ENCODE results near the gene ID1. TPM values are rescaled to one million over a fixed set of nuclear protein-coding genes. Genes with fewer than 3 reads are reported as not detected.
"Not testable (repeated sequence)": the region's sequence is repeated elsewhere in the genome, so short reads cannot be mapped to it uniquely, and the experiment has no call there.

Gene ID1
- total and polyA plus RNA-seq, 4 experiments from 2014 or later, result 0.49 to 1.4 (median 0.50) TPM; not detected in 1

- no peak for DNase-seq
- intact Hi-C loops (cut with micrococcal nuclease), result no loop called here
- H3K4me1 Mint-ChIP-seq, result peaks cover 10 to 37% (median 22%) of the 10 kb centered on the region in 4 donors
- peaks cover 5% of the 10 kb centered on the region for H3K27me3 ChIP-seq (ENCODE audit: insufficient read depth, low read length)
- H3K9me3 Mint-ChIP-seq, result no peaks in the 10 kb centered on the region
- no peak overlapping the region for H3K27ac Mint-ChIP-seq
- peaks cover 29% of the 10 kb centered on the region for H3K4me1 ChIP-seq (ENCODE audit: insufficient read depth, low read length)
- peaks cover 0 to 3% of the 10 kb centered on the region in 2 donors for H3K36me3 Mint-ChIP-seq
- ChIA-PET POLR2A (ENCODE audit: partially characterized antibody) (interaction anchor here (1.2 to 3.3 kb wide), 2 partner anchors 34 to 35 kb away, joined by 4 to 58 read pairs; no protein-coding TSS in a partner anchor), CTCF (ENCODE audit: partially characterized antibody) (interaction anchor here (19.7 kb wide), 1 partner anchor 45 kb away, joined by 1094 read pairs; a partner anchor contains a TSS)
- H3K4me3 ChIP-seq (ENCODE audit: low read length in 2 of 2), result no peak overlapping the region
- H3K9me3 ChIP-seq (ENCODE audit: control insufficient read depth in 1 of 2, low read length in 2 of 2), result no peaks in the 10 kb centered on the region
- H3K27ac ChIP-seq (ENCODE audit: low read depth, low read length), result no peak overlapping the region
- H3K4me3 Mint-ChIP-seq, result peak overlapping the region; percentile 22 to 95 (median 91)
- no peaks in the 10 kb centered on the region for H3K36me3 ChIP-seq (ENCODE audit: insufficient read depth, low read length)
- H3K27me3 Mint-ChIP-seq, result peaks cover 22 to 34% of the 10 kb centered on the region in 2 donors
These were observed 1.9 kb downstream of the ID1 start for GRCh38 chr20:31606804-31607639.

- peaks cover 5% of the 10 kb centered on the region for H3K27me3 ChIP-seq (ENCODE audit: insufficient read depth, low read length)
- CTCF ChIA-PET (ENCODE audit: partially characterized antibody), result interaction anchor here (19.7 kb wide), 1 partner anchor 46 kb away, joined by 1094 read pairs; a partner anchor contains a TSS
These were observed 2.7 kb downstream of the ID1 start for GRCh38 chr20:31607640-31608250.

GRCh38 chr20:31608251-31608945 is 3.3 kb downstream of the ID1 start:
- Mint-ChIP-seq H3K9me3 (no peaks in the 10 kb centered on the region), H3K27me3 (peaks cover 16 to 30% of the 10 kb centered on the region in 2 donors)
- intact Hi-C loops (cut with micrococcal nuclease), result no loop called here

More at GRCh38 chr20:31607640-31608250, 2.7 kb downstream of the ID1 start:
- H3K27ac ChIP-seq (ENCODE audit: low read depth, low read length), result no peak overlapping the region
- POLR2A ChIA-PET (ENCODE audit: partially characterized antibody), result interaction anchor here (0.6 to 1.5 kb wide), 3 partner anchors 22 to 36 kb away, joined by 3 to 4 read pairs (median 3); no protein-coding TSS in a partner anchor
- intact Hi-C loops (cut with micrococcal nuclease), result no loop called here
- no peaks in the 10 kb centered on the region for H3K9me3 Mint-ChIP-seq
- DNase-seq, result no peak
- no peak overlapping the region for H3K27ac Mint-ChIP-seq
- H3K36me3 ChIP-seq (ENCODE audit: insufficient read depth, low read length), result no peaks in the 10 kb centered on the region
- H3K4me3 Mint-ChIP-seq, result peak overlapping the region in 1 of 8 donors; percentile 28
- H3K4me1 ChIP-seq (ENCODE audit: insufficient read depth, low read length), result peaks cover 30% of the 10 kb centered on the region
- H3K4me1 Mint-ChIP-seq, result peaks cover 6 to 35% (median 19%) of the 10 kb centered on the region in 4 donors
- H3K36me3 Mint-ChIP-seq, result peaks cover 0 to 3% of the 10 kb centered on the region in 2 donors
- no peak overlapping the region for H3K4me3 ChIP-seq (ENCODE audit: low read length in 2 of 2)
- H3K27me3 Mint-ChIP-seq, result peaks cover 18 to 32% of the 10 kb centered on the region in 2 donors
- H3K9me3 ChIP-seq (ENCODE audit: control insufficient read depth in 1 of 2, low read length in 2 of 2), result no peaks in the 10 kb centered on the region

GRCh38 chr20:31612271-31612640 is 7.2 kb downstream of the ID1 start:
- H3K36me3 Mint-ChIP-seq, H3K27ac Mint-ChIP-seq: not testable (repeated sequence)

More at GRCh38 chr20:31608251-31608945, 3.3 kb downstream of the ID1 start:
- Mint-ChIP-seq H3K36me3 (peaks cover 0 to 3% of the 10 kb centered on the region in 2 donors), H3K4me1 (peaks cover 5 to 33% (median 16%) of the 10 kb centered on the region in 4 donors), H3K4me3 (no peak overlapping the region), H3K27ac (no peak overlapping the region)
- no peak for DNase-seq
- Histone ChIP-seq H3K36me3 (ENCODE audit: insufficient read depth, low read length) (no peaks in the 10 kb centered on the region), H3K4me3 (ENCODE audit: low read length in 2 of 2) (no peak overlapping the region), H3K9me3 (ENCODE audit: control insufficient read depth in 1 of 2, low read length in 2 of 2) (no peaks in the 10 kb centered on the region), H3K27ac (ENCODE audit: low read depth, low read length) (no peak overlapping the region), H3K27me3 (ENCODE audit: insufficient read depth, low read length) (peaks cover 5% of the 10 kb centered on the region), H3K4me1 (ENCODE audit: insufficient read depth, low read length) (peaks cover 28% of the 10 kb centered on the region)
- POLR2A ChIA-PET (ENCODE audit: partially characterized antibody), result interaction anchor here (0.6 to 1.5 kb wide), 3 partner anchors 22 to 37 kb away, joined by 3 to 4 read pairs (median 3); no protein-coding TSS in a partner anchor
- CTCF ChIA-PET (ENCODE audit: partially characterized antibody), result interaction anchor here (0.6 to 19.7 kb wide), 2 partner anchors 46 to 1821 kb away, joined by 3 to 1094 read pairs; a partner anchor contains a TSS

GRCh38 chr20:31615416-31615815 is 10.3 kb downstream of the ID1 start:
- Histone ChIP-seq H3K27ac (ENCODE audit: low read depth, low read length) (no peak overlapping the region), H3K9me3 (ENCODE audit: control insufficient read depth in 1 of 2, low read length in 2 of 2) (no peaks in the 10 kb centered on the region), H3K4me1 (ENCODE audit: insufficient read depth, low read length) (peaks cover 4% of the 10 kb centered on the region), H3K36me3 (ENCODE audit: insufficient read depth, low read length) (no peaks in the 10 kb centered on the region), H3K4me3 (ENCODE audit: low read length in 2 of 2) (no peak overlapping the region), H3K27me3 (ENCODE audit: insufficient read depth, low read length) (no peaks in the 10 kb centered on the region)
- Mint-ChIP-seq H3K27me3 (peaks cover 5 to 7% of the 10 kb centered on the region in 2 donors), H3K27ac (no peak overlapping the region), H3K4me1 (peaks cover 0 to 4% (median 3%) of the 10 kb centered on the region in 4 donors), H3K36me3 (no peaks in the 10 kb centered on the region), H3K4me3 (no peak overlapping the region), H3K9me3 (no peaks in the 10 kb centered on the region)
- intact Hi-C loops (cut with micrococcal nuclease), result no loop called here
- no peak for DNase-seq
- CTCF ChIA-PET (ENCODE audit: partially characterized antibody), result interaction anchor here (1.3 to 19.7 kb wide), 2 partner anchors 9 to 53 kb away, joined by 3 to 1094 read pairs; a partner anchor contains a TSS
- POLR2A ChIA-PET (ENCODE audit: partially characterized antibody), result no interaction called here

More at GRCh38 chr20:31612271-31612640, 7.2 kb downstream of the ID1 start:
- not testable (repeated sequence) for DNase-seq; H3K9me3 ChIP-seq (ENCODE audit: control insufficient read depth in 1 of 2, low read length in 2 of 2); H3K27ac ChIP-seq (ENCODE audit: low read depth, low read length); H3K9me3 Mint-ChIP-seq; H3K4me1 ChIP-seq (ENCODE audit: insufficient read depth, low read length); H3K4me1 Mint-ChIP-seq; H3K4me3 ChIP-seq (ENCODE audit: low read length in 2 of 2); H3K4me3 Mint-ChIP-seq; H3K36me3 ChIP-seq (ENCODE audit: insufficient read depth, low read length); H3K27me3 ChIP-seq (ENCODE audit: insufficient read depth, low read length)
- POLR2A ChIA-PET (ENCODE audit: partially characterized antibody), result interaction anchor here (1.2 to 3.6 kb wide), 6 partner anchors 40 to 55 kb away, joined by 5 to 35 read pairs (median 15); no protein-coding TSS in a partner anchor
- CTCF ChIA-PET (ENCODE audit: partially characterized antibody), result interaction anchor here (0.6 to 19.7 kb wide), 34 partner anchors 9 to 153 kb away, joined by 3 to 1094 read pairs (median 4); partner anchors contain the start of genes HM13 and ID1
- peaks cover 7 to 12% of the 10 kb centered on the region in 2 donors for H3K27me3 Mint-ChIP-seq
- intact Hi-C loops (cut with micrococcal nuclease), result loop anchor here (1.0 to 5.0 kb wide), 5 partner anchors 43 to 150 kb away; partner anchors contain the start of gene BCL2L1

- Mint-ChIP-seq H3K36me3 (no peaks in the 10 kb centered on the region), H3K4me3 (no peak overlapping the region), H3K9me3 (no peaks in the 10 kb centered on the region), H3K27ac (no peak overlapping the region), H3K4me1 (peaks cover 0 to 4% (median 3%) of the 10 kb centered on the region in 4 donors), H3K27me3 (peaks cover 5 to 7% of the 10 kb centered on the region in 2 donors)
- Histone ChIP-seq H3K4me1 (ENCODE audit: insufficient read depth, low read length) (peaks cover 2% of the 10 kb centered on the region), H3K36me3 (ENCODE audit: insufficient read depth, low read length) (no peaks in the 10 kb centered on the region), H3K4me3 (ENCODE audit: low read length in 2 of 2) (no peak overlapping the region), H3K27ac (ENCODE audit: low read depth, low read length) (no peak overlapping the region), H3K9me3 (ENCODE audit: control insufficient read depth in 1 of 2, low read length in 2 of 2) (no peaks in the 10 kb centered on the region), H3K27me3 (ENCODE audit: insufficient read depth, low read length) (no peaks in the 10 kb centered on the region)
- ChIA-PET POLR2A (ENCODE audit: partially characterized antibody) (interaction anchor here (1.2 kb wide), 1 partner anchor 45 kb away, joined by 4 read pairs; no protein-coding TSS in a partner anchor), CTCF (ENCODE audit: partially characterized antibody) (interaction anchor here (0.8 to 2.9 kb wide), 5 partner anchors 7 to 60 kb away, joined by 3 to 10 read pairs (median 3); no protein-coding TSS in a partner anchor)
- intact Hi-C loops (cut with micrococcal nuclease), result no loop called here
- no peak for DNase-seq
These were observed 12.5 kb downstream of the ID1 start for GRCh38 chr20:31617432-31618104.
